HG03378 (cell line): ENCODE results near the gene APLF.
"Not testable (repeated sequence)": the region's sequence is repeated elsewhere in the genome, so short reads cannot be mapped to it uniquely, and the experiment has no call there.

Experiments used
- ATAC-seq: cut with Tn5 transposase; IDR thresholded peaks from one replicate; pipeline ENCODE4 v1.9.1; 2021; ENCODE audit warnings: mild to moderate bottlenecking, moderate library complexity; ENCODE audit not compliant: unreplicated experiment

Gene APLF

DNA sequence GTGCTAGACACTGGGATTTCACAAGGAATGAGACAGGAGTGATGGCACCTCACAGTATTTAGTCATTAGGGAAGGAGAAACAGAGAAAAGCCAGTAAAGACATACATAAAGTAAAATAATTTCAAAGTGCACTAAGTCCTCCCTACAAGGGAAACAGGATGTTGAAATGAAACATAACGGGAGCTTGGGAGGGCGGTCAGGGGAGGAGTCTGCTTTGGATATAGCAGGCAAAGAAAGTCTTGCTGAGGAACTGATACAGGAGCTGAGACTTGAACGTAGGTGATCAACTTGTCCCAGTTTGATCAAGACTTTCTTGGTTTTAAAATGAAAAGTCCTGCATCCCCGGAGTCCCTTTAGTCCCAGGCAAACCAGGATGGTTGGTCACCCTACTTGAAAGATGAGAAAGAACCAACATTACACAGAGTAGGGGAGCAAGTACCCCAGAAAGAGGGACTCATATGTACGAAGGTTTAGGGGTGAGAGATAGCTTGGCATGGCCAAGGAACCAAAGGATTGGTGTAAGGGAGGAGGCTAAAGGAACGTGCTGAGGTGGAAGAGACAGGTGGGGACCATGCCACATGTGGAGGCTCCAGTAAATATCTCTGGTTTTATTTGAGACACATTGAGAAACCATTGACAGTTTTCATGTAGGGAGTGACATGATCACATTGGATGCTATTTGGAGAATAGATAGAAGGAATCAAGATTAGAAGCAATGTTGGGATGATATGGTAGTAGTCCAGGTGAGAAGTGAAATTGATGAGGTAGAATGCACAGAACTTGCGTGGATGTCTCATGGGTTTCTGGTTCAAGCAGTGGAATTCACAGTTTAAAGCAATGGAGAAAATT, 28.7 kb upstream of the APLF start:
- ATAC-seq: no peak

DNA sequence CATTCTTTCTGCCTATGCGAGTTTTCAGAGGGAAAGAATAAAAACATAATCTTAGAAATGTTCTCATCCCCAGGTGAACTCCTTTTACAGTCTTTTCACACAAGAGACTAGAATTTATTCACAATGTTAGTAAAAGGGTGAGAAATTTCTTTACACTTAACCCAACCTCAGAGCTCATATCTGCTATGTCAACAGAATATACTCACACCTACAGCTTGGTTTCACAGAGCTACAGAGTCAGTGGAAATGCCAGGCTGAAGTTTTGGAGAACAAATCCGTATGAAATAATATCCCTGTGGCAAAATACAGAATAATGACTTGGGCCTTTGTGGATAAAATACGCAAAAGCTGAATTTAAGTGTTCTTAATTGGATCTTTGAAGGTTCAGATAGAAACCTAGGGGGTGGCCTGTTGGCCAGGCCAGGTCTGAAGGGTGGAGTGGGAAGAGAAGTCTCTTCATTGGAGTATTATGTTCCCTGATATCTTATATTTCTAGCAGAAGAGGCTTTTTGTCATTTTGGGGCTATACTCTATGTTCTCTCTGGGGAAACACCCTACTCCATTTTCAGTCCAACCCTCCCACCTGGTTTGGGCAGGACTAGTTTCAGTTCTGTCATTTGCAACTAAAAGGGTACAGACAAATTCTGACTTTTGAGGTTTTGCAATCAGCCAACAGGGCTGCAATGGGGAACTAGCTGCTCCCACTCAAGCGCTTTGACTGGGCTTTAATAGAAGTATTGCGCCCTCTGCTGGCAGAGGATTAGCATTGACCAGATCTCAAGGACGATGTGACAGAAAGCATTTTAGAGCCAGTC, 26.0 kb upstream of the APLF start:
- ATAC-seq: peak; percentile 98

DNA sequence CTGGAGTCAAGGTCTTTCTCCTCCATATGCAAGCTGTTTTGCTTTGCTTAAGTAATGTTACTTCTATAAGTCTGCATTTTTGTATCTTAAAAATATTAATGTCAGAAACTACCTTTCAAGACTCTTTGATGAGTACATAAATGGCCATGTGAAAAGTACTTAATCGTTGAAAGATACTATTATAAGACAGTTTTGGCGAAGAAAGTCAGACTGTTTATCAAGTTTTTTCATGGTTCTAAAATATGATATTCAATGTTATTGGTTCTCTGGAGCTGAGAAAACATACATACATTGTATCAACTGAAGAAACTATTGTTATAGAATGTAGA, 25.4 kb upstream of the APLF start:
- ATAC-seq: no peak

DNA sequence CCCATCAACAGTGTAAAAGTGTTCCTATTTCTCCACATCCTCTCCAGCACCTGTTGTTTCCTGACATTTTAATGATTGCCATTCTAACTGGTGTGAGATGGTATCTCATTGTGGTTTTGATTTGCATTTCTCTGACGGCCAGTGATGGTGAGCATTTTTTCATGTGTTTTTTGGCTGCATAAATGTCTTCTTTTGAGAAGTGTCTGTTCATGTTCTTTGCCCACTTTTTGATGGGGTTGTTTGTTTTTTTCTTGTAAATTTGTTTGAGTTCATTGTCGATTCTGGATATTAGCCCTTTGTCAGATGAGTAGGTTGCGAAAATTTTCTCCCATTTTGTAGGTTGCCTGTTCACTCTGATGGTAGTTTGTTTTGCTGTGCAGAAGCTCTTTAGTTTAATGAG, 21.0 kb upstream of the APLF start:
- ATAC-seq: not testable (repeated sequence)

DNA sequence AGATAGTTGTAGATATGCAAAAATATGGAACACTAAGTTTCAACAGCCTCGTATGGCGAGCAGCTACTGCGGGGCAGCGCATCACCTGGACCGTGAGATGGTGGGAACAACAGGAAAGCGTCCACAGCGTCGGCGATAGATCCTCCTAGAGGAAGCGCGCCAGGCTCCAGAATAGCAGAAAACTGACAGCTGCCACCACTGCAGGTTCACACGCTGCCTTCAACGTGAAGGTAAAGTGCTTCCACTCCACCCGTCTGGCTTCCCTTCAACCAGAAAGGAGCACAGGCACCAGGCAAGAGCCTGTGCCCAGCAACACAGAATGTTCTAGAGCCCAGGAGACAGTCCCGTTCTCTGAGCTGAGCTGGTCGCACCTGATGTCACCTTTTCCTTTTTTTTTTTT, 20.3 kb upstream of the APLF start:
- ATAC-seq: no peak

DNA sequence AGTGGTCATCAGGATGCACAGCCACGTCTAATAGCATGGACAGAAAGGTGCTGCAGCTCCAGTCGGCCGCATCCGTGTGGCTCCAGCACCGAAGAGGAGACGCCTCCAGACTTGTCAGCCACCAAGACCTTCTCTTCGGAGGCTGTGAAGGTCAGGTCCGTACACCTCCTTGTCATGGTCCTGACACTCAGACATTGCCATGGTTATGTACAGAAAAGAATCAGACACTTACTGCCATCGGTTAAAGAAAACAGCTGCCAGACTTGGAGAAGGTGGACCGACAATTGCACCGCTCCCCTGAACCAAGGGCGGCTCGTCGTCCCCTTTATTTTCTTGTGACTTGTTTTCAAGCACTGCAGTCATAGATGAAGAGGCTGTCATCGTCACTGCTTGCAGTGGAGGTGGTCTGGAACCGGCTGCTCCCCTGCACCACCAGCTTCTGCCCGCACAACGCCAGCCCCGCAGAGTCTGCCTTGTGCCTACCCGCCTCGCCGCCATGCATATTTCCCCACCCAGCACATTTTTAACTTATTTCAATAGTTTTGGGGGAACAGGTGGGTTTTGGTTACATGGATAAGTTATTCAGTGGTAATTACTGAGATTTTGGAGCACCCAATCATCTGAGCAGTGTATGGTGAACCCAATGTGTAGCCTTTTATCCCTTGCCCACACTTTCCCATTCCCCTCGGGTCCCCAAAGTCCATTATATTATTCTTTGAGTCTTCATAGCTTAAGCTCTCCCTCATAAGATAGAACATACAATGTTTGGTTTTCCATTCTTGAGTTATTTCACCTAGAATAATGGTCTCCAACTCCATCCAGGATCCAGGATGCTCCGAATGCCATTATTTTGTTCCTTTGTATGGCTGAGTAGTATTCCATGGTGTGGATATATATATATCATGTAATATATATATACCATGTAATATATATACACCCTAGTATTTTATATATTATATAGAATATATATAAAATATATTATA, 18.4 kb upstream of the APLF start:
- ATAC-seq: no peak

DNA sequence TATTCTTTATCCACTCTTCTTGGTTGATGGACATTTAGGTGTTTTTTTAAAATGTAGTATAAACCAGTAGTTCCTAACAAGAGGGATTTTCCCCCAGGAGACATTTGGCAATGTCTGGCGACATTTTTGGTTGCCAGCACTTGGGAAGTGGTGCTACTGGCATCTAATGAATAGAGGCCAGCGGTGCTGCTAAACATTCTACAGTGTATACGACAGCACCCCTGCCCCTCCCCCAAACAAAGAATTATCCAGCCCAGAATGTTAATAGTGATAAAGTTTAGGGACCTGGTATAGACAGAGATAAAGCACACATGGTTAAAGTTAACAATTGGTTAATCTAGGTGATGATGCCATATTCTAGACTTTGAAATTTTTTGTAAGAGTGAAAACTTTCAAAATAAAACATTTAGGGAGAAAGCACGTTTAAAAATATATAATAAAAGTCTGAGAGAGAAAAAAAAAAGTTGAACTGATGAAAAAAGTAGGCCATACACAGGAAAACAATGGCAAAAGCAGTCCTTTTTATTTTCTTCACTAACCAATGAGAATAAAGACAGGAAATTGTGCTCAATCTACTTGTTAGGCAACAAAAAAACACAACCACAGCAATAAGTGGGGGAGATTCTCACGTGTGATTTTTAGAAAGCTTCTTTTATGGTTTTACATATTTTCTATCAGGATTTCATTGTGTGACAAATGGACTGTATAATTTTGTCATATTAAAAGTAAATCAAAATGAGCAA, 15.1 kb upstream of the APLF start:
- no peak for ATAC-seq

DNA sequence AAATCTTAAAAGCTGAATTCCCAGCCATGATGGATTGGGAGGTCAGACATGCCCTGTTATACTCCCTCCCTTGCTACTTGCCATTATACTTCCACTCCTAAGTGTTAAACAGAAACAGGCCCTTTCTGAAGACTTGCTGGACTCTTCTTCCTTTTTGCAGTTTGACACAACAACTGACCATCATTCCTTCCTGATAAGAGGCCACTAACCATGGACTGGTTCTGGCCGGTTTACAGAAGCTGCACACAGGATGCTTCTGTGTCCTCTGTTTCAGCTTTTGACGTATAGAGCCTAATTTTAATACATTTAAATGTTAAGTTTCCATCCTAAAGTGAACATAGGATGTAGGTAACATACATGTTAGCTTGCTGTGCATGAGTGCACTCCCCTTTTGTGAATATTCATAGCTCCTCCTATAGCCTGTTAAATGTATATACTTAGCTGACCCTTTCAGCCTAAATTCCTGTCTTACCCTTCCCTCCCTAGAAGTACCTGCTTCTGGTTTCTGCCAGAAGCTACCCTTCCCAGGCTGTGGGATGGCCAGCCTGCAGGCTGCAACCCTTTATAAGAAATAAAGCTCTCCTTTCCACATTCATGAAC, 13.5 kb upstream of the APLF start:
- ATAC-seq: no peak

DNA sequence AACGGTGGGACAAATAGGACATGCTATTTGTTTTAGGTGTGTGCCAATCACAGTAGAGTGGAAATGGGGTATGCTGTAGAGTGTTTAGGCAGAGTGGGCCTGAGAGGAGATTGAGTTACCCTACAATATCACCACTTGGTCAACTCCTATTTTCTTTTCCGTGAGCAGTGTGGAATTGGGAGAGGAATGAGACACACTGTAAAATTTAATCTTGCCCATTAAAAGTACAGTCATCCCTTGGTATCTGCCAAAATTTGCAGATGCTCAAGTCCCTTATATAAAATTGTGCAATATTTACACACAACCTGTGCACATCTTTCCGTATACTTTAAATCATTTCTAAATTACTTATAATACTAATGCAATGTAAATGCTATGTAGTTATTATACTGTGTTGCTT, 12.7 kb upstream of the APLF start:
- ATAC-seq: no peak

DNA sequence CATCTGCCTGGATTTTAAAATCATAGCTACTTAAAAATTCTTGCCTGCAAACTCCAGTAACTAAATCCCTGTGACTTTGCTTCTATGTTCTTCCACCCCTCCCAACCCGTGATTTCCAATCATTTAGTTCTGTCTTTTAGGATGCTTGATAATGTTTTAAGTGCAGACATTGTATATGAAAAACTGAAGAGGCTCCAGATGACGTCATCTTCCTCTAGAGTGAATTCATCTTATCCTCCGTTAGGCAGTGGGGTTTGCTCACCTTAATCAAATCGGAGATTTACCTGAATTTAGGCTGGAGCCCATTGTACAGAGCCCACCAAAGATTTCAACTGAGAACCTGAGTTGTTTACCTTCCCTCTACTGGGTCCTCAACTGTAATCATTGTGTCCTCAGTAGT, 11.2 kb upstream of the APLF start:
- ATAC-seq: no peak

DNA sequence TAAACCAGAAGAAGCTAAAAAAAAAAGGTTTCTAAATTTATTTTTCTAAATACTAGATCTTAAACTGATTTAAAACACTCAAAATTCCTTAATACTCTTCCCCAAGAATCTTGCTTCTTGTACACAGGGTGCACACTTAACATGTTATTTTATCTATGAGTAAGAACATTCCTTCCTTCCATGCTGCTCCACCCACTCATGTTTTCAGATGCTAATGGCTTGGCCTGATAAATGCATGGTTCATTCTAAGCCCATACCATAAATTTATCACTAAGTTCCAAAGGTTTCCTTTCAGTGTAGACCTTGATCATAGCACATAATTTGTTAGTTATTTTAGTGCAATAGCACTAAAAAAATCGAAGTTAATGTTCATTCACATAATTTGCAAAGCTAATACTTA, 8.4 kb upstream of the APLF start:
- ATAC-seq: no peak

DNA sequence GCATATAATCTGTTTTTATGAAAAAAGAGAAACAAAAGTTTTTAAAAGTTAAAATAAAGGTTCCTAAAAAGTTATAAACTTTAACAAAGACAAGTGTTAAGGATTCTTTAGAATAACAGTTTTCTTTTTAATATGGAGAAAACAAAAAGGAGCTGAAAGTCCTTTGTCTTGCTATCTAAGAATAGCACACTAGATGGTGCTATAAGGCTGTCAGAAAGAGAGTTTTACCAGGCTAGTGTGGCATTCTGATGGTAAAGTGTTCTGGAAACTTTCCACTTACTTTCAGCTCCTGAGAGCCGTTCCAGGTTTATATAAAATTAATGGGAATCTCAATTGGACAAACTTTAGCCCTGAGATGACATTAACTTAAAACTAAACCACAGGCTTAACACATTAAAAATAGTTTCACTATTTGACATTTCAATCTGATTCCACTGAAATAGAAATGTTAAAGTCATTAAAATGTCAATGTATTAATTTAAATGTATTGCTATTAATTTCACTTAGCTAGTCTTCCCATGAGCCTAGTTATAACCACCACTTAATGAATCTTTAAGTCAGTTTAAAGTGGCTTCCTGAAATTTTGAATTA, 4.0 kb upstream of the APLF start:
- ATAC-seq: no peak

DNA sequence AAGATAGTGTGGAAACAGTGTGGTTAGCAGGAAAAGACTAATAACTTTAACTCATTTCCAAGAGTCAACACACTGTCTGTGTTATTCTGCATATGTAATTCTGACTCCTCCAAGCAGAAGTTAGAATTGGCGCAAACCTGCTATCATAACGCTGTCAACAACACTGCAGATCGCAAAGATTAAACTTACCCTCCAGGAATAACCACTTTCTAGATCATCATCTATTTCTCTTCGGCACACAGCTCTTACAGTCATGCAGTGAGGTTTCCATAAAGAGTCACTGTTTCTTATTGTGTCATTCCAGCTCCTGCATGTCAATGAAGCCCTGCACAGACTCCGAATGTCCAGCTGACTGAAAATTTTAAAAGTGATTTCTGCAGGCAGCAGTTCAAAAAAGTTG, 2.7 kb upstream of the APLF start:
- no peak for ATAC-seq

DNA sequence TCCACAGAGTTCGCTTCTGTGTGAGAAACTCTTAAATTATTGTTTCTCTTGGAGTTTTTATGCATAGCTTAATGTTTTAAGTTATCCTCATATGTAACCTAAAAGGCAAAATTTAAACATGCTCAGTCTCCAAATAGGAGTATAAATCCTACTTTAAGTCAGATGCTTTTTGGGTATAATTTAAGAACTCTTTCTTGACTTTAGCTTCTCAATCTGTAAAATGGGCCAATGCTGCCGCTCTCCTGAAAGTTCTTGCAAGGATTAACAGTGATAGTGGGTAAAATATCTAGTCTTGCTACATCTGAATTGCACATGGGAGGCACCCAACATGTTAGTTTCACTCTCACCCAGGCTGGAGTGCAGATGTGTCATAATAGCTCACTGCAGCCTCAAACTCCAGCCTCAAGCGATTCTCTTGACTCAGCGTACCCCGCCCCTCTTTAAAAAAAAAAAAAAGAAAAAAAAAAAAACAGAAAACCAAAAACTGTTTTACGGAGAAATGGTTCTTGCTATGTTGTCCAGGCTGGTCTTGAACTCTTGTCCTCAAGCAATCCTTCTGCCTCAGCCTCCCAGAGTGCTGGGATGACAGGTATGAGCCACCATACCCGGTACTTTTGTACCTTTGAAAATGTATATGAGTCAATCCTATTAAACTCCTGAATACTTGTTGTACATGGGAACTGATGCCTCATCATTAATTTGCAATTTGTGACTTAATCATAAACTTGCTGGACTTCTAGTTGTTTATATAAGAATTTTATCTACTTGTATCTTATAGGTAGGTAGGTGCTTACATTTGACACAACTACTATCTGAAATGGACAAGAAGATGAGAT, 2.1 kb upstream of the APLF start:
- ATAC-seq: no peak

DNA sequence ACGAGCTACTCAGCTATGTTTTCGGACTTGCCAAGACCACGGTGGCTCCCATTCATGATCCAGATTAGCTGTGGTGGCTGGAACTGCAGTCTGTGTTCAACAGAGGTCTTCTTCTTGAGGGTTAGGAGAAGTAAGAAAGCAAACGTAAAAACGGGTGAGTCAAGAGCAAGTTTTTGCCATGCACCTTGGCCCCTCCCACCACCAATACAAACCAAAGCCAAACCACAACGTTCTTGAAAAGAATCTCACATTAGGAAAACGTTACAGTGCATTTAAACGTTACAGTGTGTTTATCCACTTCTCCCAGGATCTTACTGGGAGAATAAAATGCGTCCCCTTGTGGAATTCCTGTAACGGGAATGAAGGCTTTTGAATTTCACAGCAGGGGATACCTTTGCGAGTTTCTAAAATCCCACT, 1.0 kb upstream of the APLF start:
- ATAC-seq: no peak

DNA sequence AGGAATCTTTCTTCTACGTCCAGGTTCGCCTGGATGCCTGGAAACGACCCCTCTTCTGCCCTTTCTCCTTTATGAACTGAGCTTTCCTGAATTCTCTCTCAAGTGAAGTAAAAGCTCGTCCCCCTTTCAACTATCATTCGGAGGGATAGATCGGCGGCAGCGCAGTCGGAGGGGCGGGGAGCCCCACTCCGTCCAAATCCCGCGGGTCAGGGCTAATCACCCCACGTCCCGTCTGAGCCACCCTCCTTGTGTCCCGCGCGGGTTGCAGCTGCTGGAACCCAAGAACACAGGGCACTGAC, 658 bp upstream of the APLF start:
- no peak for ATAC-seq

DNA sequence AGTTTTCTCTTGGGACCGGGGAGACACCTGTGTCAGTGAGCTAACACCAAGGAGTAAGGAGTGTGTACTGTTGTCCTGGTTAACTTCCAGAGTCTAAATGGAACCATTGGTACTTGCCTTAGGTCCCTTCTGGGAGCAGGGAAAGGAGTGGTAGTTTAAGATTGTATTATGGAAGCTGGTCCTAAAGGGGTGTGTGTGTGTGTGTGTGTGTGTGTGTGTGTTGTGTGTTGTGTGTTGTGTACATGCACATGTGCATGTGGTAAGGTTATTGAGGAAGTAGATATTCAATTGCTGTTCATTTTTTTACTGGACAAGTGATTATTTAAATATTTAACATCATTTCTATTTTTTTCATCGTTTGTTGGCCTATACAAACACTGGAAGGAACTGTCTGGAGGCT, 1.4 kb downstream of the APLF start:
- ATAC-seq: no peak

DNA sequence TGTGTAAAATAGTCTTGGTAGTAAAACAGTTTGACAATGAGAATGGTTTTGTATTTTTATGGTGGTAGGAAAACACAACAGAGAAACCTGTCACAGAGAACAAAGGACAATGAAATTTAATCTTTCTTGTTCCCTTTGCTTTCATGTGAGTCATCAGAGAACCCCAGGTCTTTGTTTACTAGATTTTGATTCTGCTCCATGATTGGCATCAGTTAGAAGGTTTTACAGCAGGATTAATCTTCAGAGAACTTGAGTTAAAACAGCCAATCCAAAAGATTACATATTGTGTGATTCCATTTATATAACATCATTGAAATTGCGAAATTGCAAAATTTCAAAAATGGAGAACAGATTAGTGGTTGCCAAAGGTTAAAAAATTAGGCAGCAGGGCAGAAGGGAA, 2.5 kb downstream of the APLF start:
- ATAC-seq: no peak

DNA sequence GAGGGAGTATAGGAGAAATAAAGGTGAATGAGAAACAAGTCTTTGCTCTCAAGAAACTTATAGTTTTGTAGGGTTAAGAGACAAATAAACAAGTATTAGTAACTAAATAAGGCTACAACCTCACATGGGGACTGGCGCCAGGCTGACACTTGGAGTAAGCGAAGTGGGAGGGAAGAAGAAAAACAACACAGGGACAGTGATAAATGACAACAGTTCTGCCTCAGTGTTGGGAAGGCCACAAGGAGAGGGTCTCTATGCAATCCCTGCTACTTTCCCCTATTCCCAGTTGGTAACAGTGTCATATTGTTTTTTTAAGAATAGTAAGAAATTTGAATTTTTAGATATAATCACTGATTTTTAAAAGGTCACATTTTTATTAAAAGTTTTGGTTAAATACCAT, 4.0 kb downstream of the APLF start:
- no peak for ATAC-seq
